GM12875 (cell line): Measurements from ENCODE around the gene PPP1CC.

ENCODE experiments used
- H3K4me3 ChIP-seq: one replicate; pipeline ENCODE4 v1.5.1; 2011; ENCODE audit warnings: low read depth, low read length, control low read depth
- TF ChIP-seq, protein P1 (sequence below): IDR thresholded peaks from 2 replicates; pipeline ENCODE4 v1.5.1; 2011; ENCODE audit warnings: low read depth, mild to moderate bottlenecking, control low read depth, inconsistent platforms, low read length, moderate library complexity, borderline replicate concordance; ENCODE audit not compliant: insufficient read depth

PPP1CC gene

DNA sequence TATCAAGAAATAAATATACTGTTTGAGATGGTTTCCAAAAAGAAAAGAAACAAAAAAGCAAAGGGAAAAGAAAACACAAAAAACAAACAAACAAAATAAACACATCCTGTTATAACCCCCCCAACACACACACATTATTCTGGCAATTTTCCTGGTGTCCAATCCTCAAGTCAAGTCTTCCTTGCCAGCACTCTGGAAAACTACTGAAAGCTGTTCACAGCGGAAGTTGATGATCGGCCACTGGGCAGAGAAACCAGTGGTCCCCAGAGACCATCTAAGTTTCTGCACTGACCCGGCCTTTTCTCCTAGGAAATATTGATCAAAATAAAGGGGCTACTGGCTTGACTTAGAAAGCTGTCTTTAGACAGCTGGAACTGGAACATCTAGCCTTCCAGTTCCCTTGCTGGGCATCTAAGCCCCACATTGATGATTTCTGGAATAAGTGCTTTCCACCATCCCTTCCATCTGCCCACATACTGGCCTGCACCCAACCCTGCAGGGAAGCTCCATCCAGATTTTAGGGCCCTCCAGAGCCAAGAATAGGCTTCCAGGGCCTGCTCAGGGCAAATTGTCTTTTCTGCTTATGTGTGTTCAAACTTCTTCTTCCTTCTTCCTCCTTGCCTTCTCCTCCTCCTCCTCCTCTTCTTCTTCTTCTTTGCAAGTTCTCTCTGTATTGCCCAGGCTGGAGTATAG, 11.6 kb upstream of the PPP1CC start:
- TF ChIP-seq, protein P1, sequence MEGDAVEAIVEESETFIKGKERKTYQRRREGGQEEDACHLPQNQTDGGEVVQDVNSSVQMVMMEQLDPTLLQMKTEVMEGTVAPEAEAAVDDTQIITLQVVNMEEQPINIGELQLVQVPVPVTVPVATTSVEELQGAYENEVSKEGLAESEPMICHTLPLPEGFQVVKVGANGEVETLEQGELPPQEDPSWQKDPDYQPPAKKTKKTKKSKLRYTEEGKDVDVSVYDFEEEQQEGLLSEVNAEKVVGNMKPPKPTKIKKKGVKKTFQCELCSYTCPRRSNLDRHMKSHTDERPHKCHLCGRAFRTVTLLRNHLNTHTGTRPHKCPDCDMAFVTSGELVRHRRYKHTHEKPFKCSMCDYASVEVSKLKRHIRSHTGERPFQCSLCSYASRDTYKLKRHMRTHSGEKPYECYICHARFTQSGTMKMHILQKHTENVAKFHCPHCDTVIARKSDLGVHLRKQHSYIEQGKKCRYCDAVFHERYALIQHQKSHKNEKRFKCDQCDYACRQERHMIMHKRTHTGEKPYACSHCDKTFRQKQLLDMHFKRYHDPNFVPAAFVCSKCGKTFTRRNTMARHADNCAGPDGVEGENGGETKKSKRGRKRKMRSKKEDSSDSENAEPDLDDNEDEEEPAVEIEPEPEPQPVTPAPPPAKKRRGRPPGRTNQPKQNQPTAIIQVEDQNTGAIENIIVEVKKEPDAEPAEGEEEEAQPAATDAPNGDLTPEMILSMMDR = no peak
- no peak overlapping the region for H3K4me3 ChIP-seq

DNA sequence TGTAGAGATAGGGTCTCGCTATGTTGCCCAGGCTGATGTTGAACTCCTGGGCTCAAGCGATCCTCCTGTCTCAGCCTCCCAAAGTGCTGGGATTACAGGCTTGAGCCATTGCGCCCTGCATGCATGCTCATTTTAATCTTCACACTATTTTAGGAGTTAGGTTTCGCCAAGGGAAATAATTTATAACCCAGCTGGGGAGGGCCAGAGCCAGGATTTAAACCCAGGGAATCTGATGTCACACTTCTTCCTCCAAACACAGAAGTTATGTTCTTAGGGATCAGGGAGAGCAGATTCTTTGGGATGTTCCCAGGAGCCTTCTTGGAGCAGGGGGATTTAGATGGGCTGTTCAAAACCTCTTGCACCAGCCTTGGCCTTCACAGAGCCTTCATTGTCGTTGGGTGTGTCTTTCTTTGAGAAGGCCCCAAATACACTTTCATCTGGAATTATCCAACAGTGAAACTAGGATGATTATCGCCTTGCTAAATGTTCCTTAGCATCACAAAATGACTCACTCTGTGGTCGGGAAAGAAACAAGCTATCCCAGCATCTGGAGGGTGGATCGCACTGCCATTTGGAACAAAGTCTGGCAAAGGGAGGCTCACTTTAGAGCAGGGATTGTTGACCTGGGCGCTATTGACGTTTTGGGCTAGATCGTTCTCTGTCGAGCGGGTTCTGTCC, 8.2 kb upstream of the PPP1CC start:
- H3K4me3 ChIP-seq = no peak overlapping the region
- TF ChIP-seq, protein P1 = no peak

DNA sequence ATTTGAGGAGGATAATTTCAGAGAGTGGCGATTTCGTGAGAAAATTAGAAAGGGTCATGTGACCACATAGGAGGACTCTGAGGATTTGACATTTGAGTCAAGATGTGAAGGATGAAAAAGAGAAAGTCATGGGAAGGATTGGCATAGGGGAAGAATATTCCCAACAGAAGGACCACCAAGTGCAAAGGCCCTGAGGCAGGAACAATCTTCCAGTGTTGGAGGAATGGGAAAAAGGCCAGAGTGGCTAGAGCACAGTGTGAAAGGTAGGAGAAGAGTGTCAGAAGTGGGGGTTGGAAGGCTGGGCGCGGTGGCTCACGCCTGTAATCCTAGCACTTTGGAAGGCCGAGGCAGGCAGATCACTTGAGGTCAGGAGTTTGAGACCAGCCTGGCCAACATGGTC, 3.9 kb upstream of the PPP1CC start:
- H3K4me3 ChIP-seq = no peak overlapping the region
- TF ChIP-seq, protein P1 = no peak

DNA sequence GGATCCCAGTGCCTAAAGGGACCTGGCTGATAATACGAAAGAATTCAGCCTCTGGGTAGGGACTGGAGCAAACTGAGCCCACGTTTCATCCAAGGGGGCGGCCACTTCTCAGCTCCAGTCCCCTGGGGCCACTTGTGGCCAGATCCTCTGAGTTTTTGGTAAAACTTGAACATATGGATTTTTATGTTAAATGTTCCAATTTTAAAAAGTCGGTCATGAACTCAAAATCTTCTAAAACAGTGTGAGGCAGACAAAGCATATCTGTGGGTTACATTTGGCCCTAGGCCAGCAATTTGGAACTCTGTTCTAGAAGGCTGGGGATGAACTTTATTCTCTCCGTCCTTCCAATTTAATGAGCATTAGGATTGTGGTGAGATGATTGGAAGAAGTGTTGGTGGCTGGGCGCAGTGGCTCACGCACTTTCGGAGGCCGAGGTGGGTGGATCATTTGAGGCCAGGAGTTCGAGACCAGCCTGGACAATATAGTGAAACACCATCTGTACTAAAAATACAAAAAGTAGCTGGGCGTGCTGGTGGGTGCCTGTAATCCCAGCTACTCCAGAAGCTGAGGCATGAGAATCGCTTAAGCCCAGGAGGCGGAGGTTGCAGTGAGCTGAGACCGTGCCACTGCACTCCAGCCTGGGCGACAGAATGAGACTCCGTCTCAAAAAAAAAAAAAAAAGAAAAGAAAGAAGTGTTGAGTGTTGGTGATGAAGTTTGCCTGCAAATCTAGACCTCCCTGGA, 3.0 kb upstream of the PPP1CC start:
- TF ChIP-seq, protein P1 = no peak

DNA sequence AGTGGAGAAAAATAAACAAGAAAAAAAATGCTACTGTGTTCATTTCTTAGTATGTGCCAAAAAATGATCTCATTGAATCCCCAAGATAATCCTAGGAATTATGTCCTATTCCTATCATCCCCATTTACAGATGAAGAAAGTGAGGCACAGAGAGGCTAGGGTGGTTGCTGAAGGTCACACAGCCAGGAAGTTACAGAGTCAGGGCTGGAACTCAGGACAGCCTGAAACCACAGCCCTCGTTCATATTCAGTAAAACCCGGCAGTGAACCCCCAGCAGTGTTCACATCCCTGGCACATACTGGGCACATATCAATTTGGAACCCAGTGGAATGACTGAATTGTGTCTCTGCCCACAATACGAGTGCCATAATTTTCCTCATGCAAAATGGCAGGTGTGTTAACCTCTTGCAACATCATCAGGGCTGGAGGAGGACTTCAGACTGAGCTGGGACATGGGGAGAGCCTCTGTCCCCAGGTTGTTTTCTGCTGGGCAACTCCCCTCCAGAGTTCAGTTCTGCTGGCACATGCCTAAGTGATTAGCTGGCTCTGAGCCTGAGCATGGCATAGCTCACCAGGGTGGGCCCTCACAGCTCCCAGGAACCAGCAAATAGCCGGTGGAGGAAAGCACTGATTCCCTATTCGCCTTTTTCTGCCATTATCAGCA, 2.0 kb upstream of the PPP1CC start:
- TF ChIP-seq, protein P1 = no peak
- H3K4me3 ChIP-seq = no peak overlapping the region

More for the DNA sequence above, 3.0 kb upstream of the PPP1CC start:
- H3K4me3 ChIP-seq = no peak overlapping the region

DNA sequence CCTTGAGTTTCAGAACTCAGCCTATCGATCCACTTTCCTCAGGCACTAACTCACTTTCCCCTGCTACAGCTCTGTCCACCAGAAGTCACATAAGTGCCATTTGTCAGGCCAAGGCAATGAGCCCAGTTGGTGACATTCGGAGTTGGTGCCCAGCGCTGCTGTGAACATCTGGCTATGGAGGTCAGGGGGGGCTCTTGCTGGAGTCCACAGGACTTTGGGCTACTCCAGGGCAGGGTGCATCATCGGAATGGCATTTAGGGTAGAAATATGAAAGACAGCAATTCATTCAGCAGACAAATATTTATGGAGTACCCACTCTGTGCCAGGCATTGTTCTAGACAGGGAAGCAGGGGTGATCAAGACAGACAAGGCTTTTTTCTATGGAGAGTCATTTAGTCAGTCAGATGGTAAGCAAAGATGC, 1.5 kb upstream of the PPP1CC start:
- no peak overlapping the region for H3K4me3 ChIP-seq
- TF ChIP-seq, protein P1 = no peak
